Hindlimb muscle (tissue), 1 donor: ENCODE measurements around the gene TLNRD1. TPM values are rescaled to one million over a fixed set of nuclear protein-coding genes. Genes with fewer than 3 reads are reported as not detected.

Source experiments
- polyA plus RNA-seq: library from polyadenylated mRNA; unstranded; fragments of 120-200 nt; gene quantifications from one replicate; pipeline ENCODE4 v1.2.1, GENCODE V29; 2013; ENCODE audit not compliant: insufficient read length

Gene TLNRD1
- polyA plus RNA-seq, 1 donor = 14.3 TPM

Other genes with a start within 250 kb of the TLNRD1 start
- 2.1 TPM for gene CEMIP, start 221.6 kb upstream of the TLNRD1 start, polyA plus RNA-seq
- 19.8 TPM for gene MESD, start 11.1 kb upstream of the TLNRD1 start, polyA plus RNA-seq
- gene CFAP161, start 133.3 kb downstream of the TLNRD1 start, polyA plus RNA-seq = 0.32 TPM
- gene IL16, start 196.0 kb downstream of the TLNRD1 start, polyA plus RNA-seq = 9.1 TPM